Keratinocyte (primary cell): ENCODE results near the gene CNKSR2. TPM values are rescaled to one million over a fixed set of nuclear protein-coding genes. Genes with fewer than 3 reads are reported as not detected.

Experiments used
- DNase-seq: peaks from one replicate; pipeline ENCODE4 v3.0.0-alpha.2; 2011; ENCODE audit warnings: low read depth, missing footprints, low spot score
- FAIRE-seq: peaks from 2 replicates; lab custom pipeline; 2011; peaks lifted over from hg19 to GRCh38; lab: Jason Lieb, UNC
- H2AFZ ChIP-seq: 2 replicates; pipeline ENCODE4 v1.6.0; 2012; ENCODE audit warnings: low read length, control low read depth, inconsistent platforms; ENCODE audit not compliant: control insufficient read depth
- H3K27ac ChIP-seq: 2 replicates; pipeline ENCODE4 v1.5.1; 2011; ENCODE audit warnings: low read length; ENCODE audit not compliant: control insufficient read depth, insufficient read depth
- H3K27me3 ChIP-seq: 3 replicates; pipeline ENCODE4 v1.6.0; 2011; ENCODE audit warnings: low read length; ENCODE audit not compliant: control insufficient read depth, insufficient read depth; ENCODE audit errors: extremely low read depth
- H3K36me3 ChIP-seq, 2 experiments: 2 replicates in 1 of 2; 3 replicates in 1 of 2; pipeline ENCODE4 v1.5.1; 2011; ENCODE audit warnings: low read length in 2 of 2, mild to moderate bottlenecking in 1 of 2; ENCODE audit not compliant: control insufficient read depth in 2 of 2, insufficient read depth in 2 of 2; ENCODE audit errors: extremely low read depth in 1 of 2
- H3K4me1 ChIP-seq: 3 replicates; pipeline ENCODE4 v1.5.1; 2011; ENCODE audit warnings: low read length; ENCODE audit not compliant: control insufficient read depth, insufficient read depth; ENCODE audit errors: extremely low read depth
- H3K4me2 ChIP-seq: 3 replicates; pipeline ENCODE4 v1.6.0; 2011; ENCODE audit warnings: low read depth, low read length; ENCODE audit not compliant: control insufficient read depth, insufficient read depth; ENCODE audit errors: extremely low read depth
- H3K4me3 ChIP-seq, 3 experiments: fragments of 200-600 bp in 1 of 3; sonication (generic) in 1 of 3; 2 replicates in 2 of 3; 3 replicates in 1 of 3; pipeline ENCODE4 v1.5.1; 2011 to 2016; ENCODE audit warnings: low read length in 3 of 3, mild to moderate bottlenecking in 3 of 3, control low read depth in 2 of 3, inconsistent platforms in 1 of 3, low read depth in 1 of 3, mixed read lengths in 1 of 3, mixed run types in 1 of 3, moderate library complexity in 1 of 3; ENCODE audit not compliant: control insufficient read depth in 2 of 3, insufficient read depth in 2 of 3; ENCODE audit errors: extremely low read depth in 1 of 3
- H3K79me2 ChIP-seq: 2 replicates; pipeline ENCODE4 v1.6.0; 2012; ENCODE audit warnings: low read length; ENCODE audit not compliant: control insufficient read depth, insufficient read depth
- H3K9ac ChIP-seq: 3 replicates; pipeline ENCODE4 v1.6.0; 2011; ENCODE audit warnings: low read length; ENCODE audit not compliant: control insufficient read depth, insufficient read depth; ENCODE audit errors: extremely low read depth
- H3K9me1 ChIP-seq: 3 replicates; pipeline ENCODE4 v1.6.0; 2011; ENCODE audit warnings: low read length; ENCODE audit not compliant: control insufficient read depth, insufficient read depth; ENCODE audit errors: extremely low read depth
- H3K9me3 ChIP-seq: 2 replicates; pipeline ENCODE4 v1.5.1; 2012; ENCODE audit warnings: low read depth, low read length; ENCODE audit not compliant: control insufficient read depth
- H4K20me1 ChIP-seq: 3 replicates; pipeline ENCODE4 v1.6.0; 2011; ENCODE audit warnings: low read length; ENCODE audit not compliant: control insufficient read depth, insufficient read depth; ENCODE audit errors: extremely low read depth
- CTCF ChIP-seq, 3 experiments: IDR thresholded peaks in 1 of 3; conservative IDR thresholded peaks in 1 of 3; optimal IDR thresholded peaks in 1 of 3; 2 replicates in 2 of 3; 3 replicates in 1 of 3; pipeline versions ENCODE3 to v1.5.1; 2011; ENCODE audit warnings: low read length in 3 of 3, mild to moderate bottlenecking in 3 of 3, moderate library complexity in 2 of 3, control low read depth in 1 of 3, inconsistent platforms in 1 of 3; ENCODE audit not compliant: insufficient read depth in 2 of 3; ENCODE audit errors: extremely low read depth in 1 of 3
- EZH2 ChIP-seq: IDR thresholded peaks from one replicate; pipeline ENCODE4 v1.6.1; 2012; ENCODE audit warnings: inconsistent platforms, mild to moderate bottlenecking, low read length, moderate library complexity
- dilution Hi-C: fragments of 300-500 bp; cut with MboI; formaldehyde crosslinking; loops from one replicate; pipeline ENCODE4 v1.7.0; 2020; ENCODE audit warnings: low sequenced_read_pairs; ENCODE audit not compliant: extremely low pct_ligation_motif_present
- polyA plus RNA-seq, 5 experiments: library from polyadenylated mRNA; depleted of rRNA in 3 of 5; stranded (reverse) in 3 of 5; stranded (forward) in 1 of 5; unstranded in 1 of 5; fragments of >200 nt; gene quantifications; 1 replicate in 1 of 5; 2 replicates in 3 of 5; 3 replicates in 1 of 5; pipeline versions ENCODE4 v1.2.1 to v1.2.3, GENCODE V29; 2011 to 2012; ENCODE audit warnings: missing spikeins in 2 of 5, low read depth in 1 of 5, low replicate concordance in 1 of 5

The CNKSR2 gene
- polyA plus RNA-seq, 1 donor (not counting 4 experiments of a cell fraction or from before 2014, with no cell fraction given) = 0.63 TPM

- no peaks in the 10 kb centered on the region for H4K20me1 ChIP-seq
- H3K4me2 ChIP-seq = no peak overlapping the region
- H3K9ac ChIP-seq = no peak overlapping the region
- FAIRE-seq (no peak), DNase-seq (no peak)
- H3K27ac ChIP-seq = no peak overlapping the region
- no peaks in the 10 kb centered on the region for H3K4me1 ChIP-seq
- H3K27me3 ChIP-seq = no peaks in the 10 kb centered on the region
- H3K9me1 ChIP-seq = no peaks in the 10 kb centered on the region
- H3K4me3 ChIP-seq = no peak overlapping the region
- H3K79me2 ChIP-seq = no peaks in the 10 kb centered on the region
- no peaks in the 10 kb centered on the region for H3K9me3 ChIP-seq
- dilution Hi-C loops = no loop called here
- TF ChIP-seq CTCF (optimal IDR thresholded peaks at IDR 0.05 in 1 of 3, IDR thresholded peaks at IDR 0.05 in 1 of 3, conservative IDR thresholded peaks at IDR 0.05 in 1 of 3; ENCODE audit: extremely low read depth in 1 of 3, insufficient read depth in 2 of 3, low read length in 3 of 3) = no peak
- no peak for TF ChIP-seq EZH2
- no peaks in the 10 kb centered on the region for H3K36me3 ChIP-seq
- no peak overlapping the region for H2AFZ ChIP-seq
These were observed 1.2 kb upstream of the CNKSR2 start for GRCh38 chrX:21373001-21373400.

- Histone ChIP-seq H3K36me3 (no peaks in the 10 kb centered on the region), H3K9me3 (no peaks in the 10 kb centered on the region), H4K20me1 (no peaks in the 10 kb centered on the region), H3K27me3 (no peaks in the 10 kb centered on the region), H2AFZ (peak overlapping the region; percentile 65), H3K4me2 (peak overlapping the region; percentile 70), H3K27ac (no peak overlapping the region), H3K79me2 (no peaks in the 10 kb centered on the region), H3K4me3 (peak overlapping the region; percentile 34 to 49 (median 40)), H3K9me1 (no peaks in the 10 kb centered on the region), H3K4me1 (no peaks in the 10 kb centered on the region), H3K9ac (no peak overlapping the region)
- DNase-seq (no peak), FAIRE-seq (no peak)
- dilution Hi-C loops = no loop called here
- no peak for TF ChIP-seq CTCF (optimal IDR thresholded peaks at IDR 0.05 in 1 of 3, IDR thresholded peaks at IDR 0.05 in 1 of 3, conservative IDR thresholded peaks at IDR 0.05 in 1 of 3; ENCODE audit: extremely low read depth in 1 of 3, insufficient read depth in 2 of 3, low read length in 3 of 3)
These were observed 518 bp upstream of the CNKSR2 start for GRCh38 chrX:21373637-21374162.
